ENCODE data around the gene EMX1. TPM values are rescaled to one million over a fixed set of nuclear protein-coding genes. Genes with fewer than 3 reads are reported as not detected.
A peak's percentile ranks its signal among the peaks of the same experiment; 100 is the strongest.

Gene EMX1
- total RNA-seq, 1 donor from 2014 or later = not detected

GRCh38 chr2:72892506-72893173, 24.7 kb upstream of the EMX1 start:
- Histone ChIP-seq H3K27me3 (ENCODE audit: low read depth) (peaks cover 27% of the 10 kb centered on the region), H3K9me3 (no peaks in the 10 kb centered on the region), H3K4me1 (peaks cover 20% of the 10 kb centered on the region), H3K27ac (no peak overlapping the region), H3K36me3 (peaks cover 22% of the 10 kb centered on the region), H3K4me3 (no peak overlapping the region)
- intact Hi-C loops (cut with DNase I) = no loop called here
- TF ChIP-seq CTCF (IDR thresholded peaks at IDR 0.05) = peak; percentile 75
- DNase-seq = peak; percentile 79
- ATAC-seq = peak; percentile 81 to 83

- ATAC-seq = peak; percentile 34 to 50
Measured at GRCh38 chr2:72893594-72894319, 23.6 kb upstream of the EMX1 start.

GRCh38 chr2:72894514-72894913, 22.8 kb upstream of the EMX1 start:
- H3K27me3 ChIP-seq (ENCODE audit: low read depth) = peaks cover 27% of the 10 kb centered on the region

More at GRCh38 chr2:72893594-72894319, 23.6 kb upstream of the EMX1 start:
- H3K27ac ChIP-seq = no peak overlapping the region
- peaks cover 27% of the 10 kb centered on the region for H3K27me3 ChIP-seq (ENCODE audit: low read depth)
- no peaks in the 10 kb centered on the region for H3K9me3 ChIP-seq
- peaks cover 22% of the 10 kb centered on the region for H3K36me3 ChIP-seq
- peaks cover 9% of the 10 kb centered on the region for H3K4me1 ChIP-seq
- DNase-seq = no peak
- intact Hi-C loops (cut with DNase I) = no loop called here
- no peak overlapping the region for H3K4me3 ChIP-seq
- TF ChIP-seq CTCF (IDR thresholded peaks at IDR 0.05) = peak; percentile 49

GRCh38 chr2:72895154-72895553, 22.2 kb upstream of the EMX1 start:
- no peak overlapping the region for H3K4me3 ChIP-seq
- DNase-seq (no peak), ATAC-seq (no peak)
- H3K4me1 ChIP-seq = no peaks in the 10 kb centered on the region
- intact Hi-C loops (cut with DNase I) = no loop called here
- H3K27ac ChIP-seq = no peak overlapping the region
- H3K36me3 ChIP-seq = peaks cover 17% of the 10 kb centered on the region
- TF ChIP-seq CTCF (IDR thresholded peaks at IDR 0.05) = no peak
- H3K9me3 ChIP-seq = no peaks in the 10 kb centered on the region
- H3K27me3 ChIP-seq (ENCODE audit: low read depth) = peaks cover 31% of the 10 kb centered on the region

More at GRCh38 chr2:72894514-72894913, 22.8 kb upstream of the EMX1 start:
- no peaks in the 10 kb centered on the region for H3K9me3 ChIP-seq
- DNase-seq (no peak), ATAC-seq (no peak)
- no peak overlapping the region for H3K4me3 ChIP-seq
- no peak overlapping the region for H3K27ac ChIP-seq
- H3K4me1 ChIP-seq = peaks cover 3% of the 10 kb centered on the region
- TF ChIP-seq CTCF (IDR thresholded peaks at IDR 0.05) = no peak
- peaks cover 22% of the 10 kb centered on the region for H3K36me3 ChIP-seq
- intact Hi-C loops (cut with DNase I) = no loop called here

- no peaks in the 10 kb centered on the region for H3K4me1 ChIP-seq
- DNase-seq (peak; percentile 50), ATAC-seq (peak; percentile 52 to 64)
- H3K36me3 ChIP-seq = peaks cover 17% of the 10 kb centered on the region
- no peak overlapping the region for H3K4me3 ChIP-seq
- TF ChIP-seq CTCF (IDR thresholded peaks at IDR 0.05) = no peak
- no peak overlapping the region for H3K27ac ChIP-seq
- intact Hi-C loops (cut with DNase I) = no loop called here
- peaks cover 31% of the 10 kb centered on the region for H3K27me3 ChIP-seq (ENCODE audit: low read depth)
- no peaks in the 10 kb centered on the region for H3K9me3 ChIP-seq
Measured at GRCh38 chr2:72895759-72896281, 21.5 kb upstream of the EMX1 start.
